Testis (tissue), 3 donors: ENCODE measurements around the gene TFAP2B. TPM values are rescaled to one million over a fixed set of nuclear protein-coding genes. Genes with fewer than 3 reads are reported as not detected.
A peak's percentile ranks its signal among the peaks of the same experiment; 100 is the strongest.

Source experiments
- DNase-seq: peaks from one replicate; pipeline ENCODE4 v3.0.0-alpha.2; 2019
- H3K27ac ChIP-seq, 2 donors: fragments of 200-600 bp; sonication (generic); one replicate each; pipeline ENCODE4 v1.5.1; 2019
- H3K27me3 ChIP-seq: fragments of 200-600 bp; sonication (generic); one replicate; pipeline ENCODE4 v1.5.1; 2019
- H3K36me3 ChIP-seq: fragments of 200-600 bp; sonication (generic); one replicate; pipeline ENCODE4 v1.5.1; 2017; ENCODE audit warnings: low read depth; ENCODE audit errors: missing control alignments
- H3K4me1 ChIP-seq: fragments of 200-600 bp; sonication (generic); one replicate; pipeline ENCODE4 v1.5.1; 2019
- H3K4me3 ChIP-seq, 2 donors: fragments of 200-600 bp; sonication (generic); one replicate each; pipeline ENCODE4 v1.5.1; 2017 to 2019
- H3K9me3 ChIP-seq: fragments of 200-600 bp; sonication (generic); one replicate; pipeline ENCODE4 v1.5.1; 2017
- POLR2A ChIP-seq: fragments of 450-650 bp; IDR thresholded peaks from one replicate; pipeline ENCODE4 v1.6.1; 2017; ENCODE audit warnings: antibody characterized with exemption, mild to moderate bottlenecking, moderate library complexity
- WGBS, 2 donors: methylation state at CpG; one replicate each; pipeline ENCODE4 v1.1.5; 2018; 5-methylcytosine and 5-hydroxymethylcytosine counted together
- intact Hi-C: fragments of 100-400 bp; cut with DNase I; formaldehyde crosslinking; loops from one replicate; pipeline ENCODE4 v1.15.1; 2023; ENCODE audit warnings: low total_unique reads
- polyA plus RNA-seq: library from polyadenylated mRNA; stranded (reverse); fragments of 350-450 nt; fragmentation: Illumina TruSeq; extraction: RNeasy Lipid Tissue Mini Kit (QIAGEN cat#74804); gene quantifications from one replicate; pipeline ENCODE4 v1.2.3, GENCODE V29; 2014; ENCODE audit warnings: low read depth, low replicate concordance; ENCODE audit not compliant: insufficient read depth
- total RNA-seq, 2 donors: library from RNA; depleted of rRNA; stranded (reverse); fragments of >200 nt; gene quantifications; one replicate each; pipeline ENCODE4 v1.2.3, GENCODE V29; 2016
- TF ChIP-seq, protein P1 (sequence below), 3 experiments: fragments of 450-650 bp in 2 of 3; fragments of 200-600 bp in 1 of 3; sonication (generic) in 1 of 3; IDR thresholded peaks; one replicate each; pipeline ENCODE4 v1.5.1; 2016 to 2019; ENCODE audit warnings: antibody characterized with exemption in 3 of 3, mild to moderate bottlenecking in 2 of 3, moderate library complexity in 1 of 3

Gene TFAP2B
- total and polyA plus RNA-seq, 3 donors from 2014 or later = 0.19 to 0.63 (median 0.24) TPM

- Histone ChIP-seq H3K9me3 (no peaks in the 10 kb centered on the region), H3K27ac (no peak overlapping the region), H3K27me3 (peaks cover 5% of the 10 kb centered on the region), H3K4me1 (peaks cover 3% of the 10 kb centered on the region), H3K4me3 (peak overlapping the region; percentile 13 to 46), H3K36me3 (no peaks in the 10 kb centered on the region)
- WGBS, 2 donors = 1 to 2% methylated on average over 14 of the region's 14 CpGs
- TF ChIP-seq, protein P1, sequence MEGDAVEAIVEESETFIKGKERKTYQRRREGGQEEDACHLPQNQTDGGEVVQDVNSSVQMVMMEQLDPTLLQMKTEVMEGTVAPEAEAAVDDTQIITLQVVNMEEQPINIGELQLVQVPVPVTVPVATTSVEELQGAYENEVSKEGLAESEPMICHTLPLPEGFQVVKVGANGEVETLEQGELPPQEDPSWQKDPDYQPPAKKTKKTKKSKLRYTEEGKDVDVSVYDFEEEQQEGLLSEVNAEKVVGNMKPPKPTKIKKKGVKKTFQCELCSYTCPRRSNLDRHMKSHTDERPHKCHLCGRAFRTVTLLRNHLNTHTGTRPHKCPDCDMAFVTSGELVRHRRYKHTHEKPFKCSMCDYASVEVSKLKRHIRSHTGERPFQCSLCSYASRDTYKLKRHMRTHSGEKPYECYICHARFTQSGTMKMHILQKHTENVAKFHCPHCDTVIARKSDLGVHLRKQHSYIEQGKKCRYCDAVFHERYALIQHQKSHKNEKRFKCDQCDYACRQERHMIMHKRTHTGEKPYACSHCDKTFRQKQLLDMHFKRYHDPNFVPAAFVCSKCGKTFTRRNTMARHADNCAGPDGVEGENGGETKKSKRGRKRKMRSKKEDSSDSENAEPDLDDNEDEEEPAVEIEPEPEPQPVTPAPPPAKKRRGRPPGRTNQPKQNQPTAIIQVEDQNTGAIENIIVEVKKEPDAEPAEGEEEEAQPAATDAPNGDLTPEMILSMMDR (IDR thresholded peaks at IDR 0.05) = peak; percentile 68 to 87 (median 81)
- no peak for TF ChIP-seq POLR2A
- DNase-seq = peak; percentile 88
- intact Hi-C loops = no loop called here
These were observed 2.5 kb upstream of the TFAP2B start for GRCh38 chr6:50816115-50816675.

- H3K27me3 ChIP-seq = peaks cover 5% of the 10 kb centered on the region
- no peaks in the 10 kb centered on the region for H3K9me3 ChIP-seq
- no peaks in the 10 kb centered on the region for H3K36me3 ChIP-seq
- DNase-seq = no peak
- H3K4me3 ChIP-seq = no peak overlapping the region
- no peak overlapping the region for H3K27ac ChIP-seq
- TF ChIP-seq POLR2A = no peak
- TF ChIP-seq, protein P1 (IDR thresholded peaks at IDR 0.05) = no peak
- 5 to 9% methylated on average over 14 to 15 of the region's 15 CpGs for WGBS, 2 donors
- intact Hi-C loops = no loop called here
- H3K4me1 ChIP-seq = peaks cover 3% of the 10 kb centered on the region
These were observed 1.6 kb upstream of the TFAP2B start for GRCh38 chr6:50816947-50817645.

GRCh38 chr6:50817646-50817950 lies 1.1 kb upstream of the TFAP2B start:
- H3K9me3 ChIP-seq = no peaks in the 10 kb centered on the region
- 14 to 19% methylated on average over 2 of the region's 2 CpGs for WGBS, 2 donors
- peaks cover 5% of the 10 kb centered on the region for H3K27me3 ChIP-seq
- TF ChIP-seq, protein P1 (IDR thresholded peaks at IDR 0.05) = no peak
- TF ChIP-seq POLR2A = no peak
- intact Hi-C loops = no loop called here
- H3K4me3 ChIP-seq = no peak overlapping the region
- no peak overlapping the region for H3K27ac ChIP-seq
- H3K4me1 ChIP-seq = peaks cover 3% of the 10 kb centered on the region
- DNase-seq = no peak
- H3K36me3 ChIP-seq = no peaks in the 10 kb centered on the region

DNA sequence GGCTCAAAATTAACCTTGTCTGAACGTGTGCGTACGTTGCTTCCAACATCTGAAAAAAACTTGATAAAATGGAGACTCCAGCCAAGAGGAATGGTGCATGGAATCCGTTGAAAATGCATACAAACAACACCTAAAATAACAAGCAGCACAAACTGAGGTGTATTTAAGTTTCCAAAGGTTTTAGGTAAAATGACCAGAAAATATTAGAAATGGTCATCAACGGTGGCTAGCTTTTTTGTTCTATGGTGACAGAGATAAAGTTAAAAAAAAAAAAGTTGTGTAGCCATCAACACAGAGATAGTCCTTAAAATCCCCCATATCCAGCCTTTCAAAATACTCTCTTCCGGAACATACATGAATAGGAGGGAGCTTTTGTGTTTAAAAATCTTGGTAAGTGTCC lies 651 bp upstream of the TFAP2B start:
- no peak for DNase-seq
- 10 to 11% methylated on average over 6 of the region's 6 CpGs for WGBS, 2 donors
- no peak overlapping the region for H3K4me3 ChIP-seq
- H3K4me1 ChIP-seq = peaks cover 3% of the 10 kb centered on the region
- H3K27ac ChIP-seq = no peak overlapping the region
- peaks cover 5% of the 10 kb centered on the region for H3K27me3 ChIP-seq
- no peaks in the 10 kb centered on the region for H3K36me3 ChIP-seq
- no peak for TF ChIP-seq POLR2A
- TF ChIP-seq, protein P1 (IDR thresholded peaks at IDR 0.05) = no peak
- no peaks in the 10 kb centered on the region for H3K9me3 ChIP-seq
- intact Hi-C loops = no loop called here

DNA sequence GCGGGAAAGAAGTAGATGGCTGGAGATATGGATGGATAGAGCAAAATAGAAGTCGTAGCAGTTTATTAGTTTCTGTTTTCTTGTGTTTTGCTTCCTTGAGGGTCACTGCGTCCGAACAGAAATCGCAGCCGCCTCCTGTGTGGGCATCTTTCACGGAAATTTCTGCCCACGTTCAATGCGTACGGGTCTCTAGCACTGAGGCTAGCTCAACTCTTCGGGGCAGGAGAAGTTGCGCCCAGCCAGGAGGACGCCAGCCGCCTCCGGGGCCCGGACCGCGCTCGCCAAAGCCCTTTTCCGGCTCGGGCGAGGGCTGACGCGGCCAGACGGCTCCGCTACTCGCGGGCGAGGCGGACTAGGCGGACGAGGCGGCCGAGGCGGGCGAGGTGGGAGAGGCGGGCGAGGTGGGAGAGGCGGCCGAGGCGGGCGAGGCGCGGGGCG lies 814 bp downstream of the TFAP2B start:
- DNase-seq = no peak
- intact Hi-C loops = no loop called here
- no peak overlapping the region for H3K27ac ChIP-seq
- H3K9me3 ChIP-seq = no peaks in the 10 kb centered on the region
- H3K36me3 ChIP-seq = no peaks in the 10 kb centered on the region
- peaks cover 3% of the 10 kb centered on the region for H3K4me1 ChIP-seq
- H3K27me3 ChIP-seq = peaks cover 5% of the 10 kb centered on the region
- peak overlapping the region in 1 of 2 donors; percentile 6 for H3K4me3 ChIP-seq
- 2% methylated on average over 20 to 44 of the region's 45 CpGs for WGBS, 2 donors
- TF ChIP-seq, protein P1 (IDR thresholded peaks at IDR 0.05) = no peak
- no peak for TF ChIP-seq POLR2A
